HUES6 (cell line): Measurements from ENCODE around the gene CRISP1.

ENCODE experiments used
- H3K27ac ChIP-seq: 2 replicates; pipeline ENCODE4 v1.7.0; 2013; ENCODE audit warnings: low read depth, mild to moderate bottlenecking, low read length, inconsistent platforms
- H3K27me3 ChIP-seq: 2 replicates; pipeline ENCODE4 v1.6.1; 2013; ENCODE audit warnings: low read length; ENCODE audit not compliant: control insufficient read depth, insufficient read depth
- H3K36me3 ChIP-seq: 2 replicates; pipeline ENCODE4 v1.6.1; 2013; ENCODE audit warnings: low read length; ENCODE audit not compliant: control insufficient read depth, insufficient read depth
- H3K4me1 ChIP-seq: 2 replicates; pipeline ENCODE4 v1.6.1; 2013; ENCODE audit warnings: low read length; ENCODE audit not compliant: control insufficient read depth, insufficient read depth
- H3K4me3 ChIP-seq: 2 replicates; pipeline ENCODE4 v1.5.1; 2013; ENCODE audit warnings: low read depth, low read length
- H3K9ac ChIP-seq: one replicate; pipeline ENCODE4 v1.6.1; 2013; ENCODE audit warnings: mild to moderate bottlenecking, low read length
- H3K9me3 ChIP-seq: 2 replicates; pipeline ENCODE4 v1.6.1; 2013; ENCODE audit warnings: low read depth, low read length; ENCODE audit not compliant: control insufficient read depth, insufficient read depth

The CRISP1 gene

GRCh38 chr6:49892280-49892679 is 25.9 kb upstream of the CRISP1 start:
- Histone ChIP-seq H3K27me3 (peaks cover 64% of the 10 kb centered on the region), H3K9ac (no peak overlapping the region), H3K36me3 (no peaks in the 10 kb centered on the region), H3K4me3 (no peak overlapping the region), H3K4me1 (peaks cover 26% of the 10 kb centered on the region), H3K9me3 (peaks cover 32% of the 10 kb centered on the region; the same call in 1 of the 2 replicates), H3K27ac (no peak overlapping the region)

- peaks cover 26% of the 10 kb centered on the region for H3K4me1 ChIP-seq
- H3K36me3 ChIP-seq, result no peaks in the 10 kb centered on the region
- 0 out of 2 replicates have a peak overlapping the region, but pooled peaks have one; percentile 5 for H3K4me3 ChIP-seq
- peaks cover 75% of the 10 kb centered on the region for H3K27me3 ChIP-seq
- peaks cover 29% of the 10 kb centered on the region; the same call in 1 of the 2 replicates for H3K9me3 ChIP-seq
- no peak overlapping the region for H3K27ac ChIP-seq
- H3K9ac ChIP-seq, result peak overlapping the region; percentile 45
Observed at GRCh38 chr6:49890988-49891387, 24.7 kb upstream of the CRISP1 start.

GRCh38 chr6:49888742-49889431 is 22.6 kb upstream of the CRISP1 start:
- no peak overlapping the region for H3K27ac ChIP-seq
- no peaks in the 10 kb centered on the region for H3K36me3 ChIP-seq
- H3K27me3 ChIP-seq, result peaks cover 77% of the 10 kb centered on the region
- peaks cover 18% of the 10 kb centered on the region; the same call in 1 of the 2 replicates for H3K9me3 ChIP-seq
- peaks cover 26% of the 10 kb centered on the region for H3K4me1 ChIP-seq
- H3K4me3 ChIP-seq, result no peak overlapping the region
- no peak overlapping the region for H3K9ac ChIP-seq

GRCh38 chr6:49868951-49869529 is 2.7 kb upstream of the CRISP1 start:
- H3K36me3 ChIP-seq, result no peaks in the 10 kb centered on the region
- H3K4me1 ChIP-seq, result no peaks in the 10 kb centered on the region
- no peak overlapping the region for H3K4me3 ChIP-seq
- H3K9me3 ChIP-seq, result peaks cover 3% of the 10 kb centered on the region; the same call in 1 of the 2 replicates
- H3K27me3 ChIP-seq, result no peaks in the 10 kb centered on the region
- no peak overlapping the region for H3K9ac ChIP-seq
- no peak overlapping the region for H3K27ac ChIP-seq

- Histone ChIP-seq H3K27me3 (no peaks in the 10 kb centered on the region), H3K27ac (no peak overlapping the region)
Observed at GRCh38 chr6:49856282-49856681, 10.1 kb downstream of the CRISP1 start.

GRCh38 chr6:49855221-49855620 is 11.1 kb downstream of the CRISP1 start:
- no peaks in the 10 kb centered on the region for H3K36me3 ChIP-seq
- no peaks in the 10 kb centered on the region for H3K27me3 ChIP-seq
- no peak overlapping the region for H3K9ac ChIP-seq
- H3K4me3 ChIP-seq, result no peak overlapping the region
- H3K27ac ChIP-seq, result no peak overlapping the region
- no peaks in the 10 kb centered on the region for H3K9me3 ChIP-seq
- H3K4me1 ChIP-seq, result no peaks in the 10 kb centered on the region

More at GRCh38 chr6:49856282-49856681, 10.1 kb downstream of the CRISP1 start:
- H3K9ac ChIP-seq, result no peak overlapping the region
- H3K4me3 ChIP-seq, result no peak overlapping the region
- no peaks in the 10 kb centered on the region for H3K9me3 ChIP-seq
- no peaks in the 10 kb centered on the region for H3K36me3 ChIP-seq
- no peaks in the 10 kb centered on the region for H3K4me1 ChIP-seq

GRCh38 chr6:49852975-49853374 is 13.4 kb downstream of the CRISP1 start:
- Histone ChIP-seq H3K4me3 (no peak overlapping the region), H3K4me1 (no peaks in the 10 kb centered on the region), H3K9me3 (peaks cover 7% of the 10 kb centered on the region), H3K27ac (no peak overlapping the region), H3K9ac (no peak overlapping the region), H3K27me3 (no peaks in the 10 kb centered on the region), H3K36me3 (no peaks in the 10 kb centered on the region)

GRCh38 chr6:49849213-49849907 is 17.0 kb downstream of the CRISP1 start:
- H3K9me3 ChIP-seq, result peaks cover 7% of the 10 kb centered on the region

GRCh38 chr6:49847673-49848072 is 18.7 kb downstream of the CRISP1 start:
- Histone ChIP-seq H3K9me3 (peaks cover 7% of the 10 kb centered on the region), H3K27ac (no peak overlapping the region), H3K4me3 (no peak overlapping the region), H3K36me3 (no peaks in the 10 kb centered on the region), H3K27me3 (no peaks in the 10 kb centered on the region), H3K9ac (no peak overlapping the region), H3K4me1 (no peaks in the 10 kb centered on the region)

More at GRCh38 chr6:49849213-49849907, 17.0 kb downstream of the CRISP1 start:
- H3K4me3 ChIP-seq, result no peak overlapping the region
- H3K4me1 ChIP-seq, result no peaks in the 10 kb centered on the region
- no peak overlapping the region for H3K9ac ChIP-seq
- no peaks in the 10 kb centered on the region for H3K27me3 ChIP-seq
- H3K36me3 ChIP-seq, result no peaks in the 10 kb centered on the region
- no peak overlapping the region for H3K27ac ChIP-seq

- Histone ChIP-seq H3K4me1 (no peaks in the 10 kb centered on the region), H3K9me3 (peaks cover 7% of the 10 kb centered on the region), H3K27ac (no peak overlapping the region), H3K36me3 (no peaks in the 10 kb centered on the region), H3K9ac (no peak overlapping the region), H3K27me3 (no peaks in the 10 kb centered on the region), H3K4me3 (no peak overlapping the region)
Observed at GRCh38 chr6:49847014-49847413, 19.3 kb downstream of the CRISP1 start.

GRCh38 chr6:49841424-49841823 is 24.9 kb downstream of the CRISP1 start:
- no peaks in the 10 kb centered on the region for H3K36me3 ChIP-seq
- H3K4me3 ChIP-seq, result no peak overlapping the region
- H3K27me3 ChIP-seq, result no peaks in the 10 kb centered on the region
- no peak overlapping the region for H3K27ac ChIP-seq
- no peaks in the 10 kb centered on the region for H3K9me3 ChIP-seq
- no peak overlapping the region for H3K9ac ChIP-seq
- no peaks in the 10 kb centered on the region for H3K4me1 ChIP-seq
